SK-MEL-5 (cell line): ENCODE measurements around the gene IL12RB2. TPM values are rescaled to one million over a fixed set of nuclear protein-coding genes. Genes with fewer than 3 reads are reported as not detected.
A peak's percentile ranks its signal among the peaks of the same experiment; 100 is the strongest.
"Not testable (repeated sequence)": the region's sequence is repeated elsewhere in the genome, so short reads cannot be mapped to it uniquely, and the experiment has no call there.

Source experiments
- DNase-seq: peaks from one replicate; pipeline ENCODE4 v3.0.0-alpha.2; 2016; ENCODE audit warnings: low read depth, low spot score
- in situ Hi-C: cut with HindIII; loops from 2 replicates; pipeline ENCODE4 v1.10.0; 2016; ENCODE audit warnings: low sequenced_read_pairs, high pct_unique_total_duplicates, low pct_unique_long_range_greater_than_20kb
- total RNA-seq: library from RNA; depleted of rRNA; stranded (reverse); fragments of >200 nt; shearing (Covaris generic); gene quantifications from 2 replicates; pipeline ENCODE4 v1.2.3, GENCODE V29; 2014

IL12RB2 gene
- total RNA-seq, 1 experiment from 2014 or later, result 29.8 TPM

- no peak for DNase-seq
- in situ Hi-C loops, result no loop called here
Observed at GRCh38 chr1:67372136-67372535, 64.5 kb downstream of the IL12RB2 start.

- in situ Hi-C loops, result no loop called here
- peak; percentile 14 for DNase-seq
Observed at GRCh38 chr1:67372898-67373297, 65.2 kb downstream of the IL12RB2 start.

- peak; percentile 88 for DNase-seq
Observed at GRCh38 chr1:67376381-67376780, 68.7 kb downstream of the IL12RB2 start.

GRCh38 chr1:67377253-67377652, 69.6 kb downstream of the IL12RB2 start:
- DNase-seq, result no peak
- in situ Hi-C loops, result no loop called here

More at GRCh38 chr1:67376381-67376780, 68.7 kb downstream of the IL12RB2 start:
- in situ Hi-C loops, result no loop called here

- in situ Hi-C loops, result no loop called here
- DNase-seq, result no peak
Observed at GRCh38 chr1:67381154-67381553, 73.5 kb downstream of the IL12RB2 start.

- in situ Hi-C loops, result no loop called here
Observed at GRCh38 chr1:67382292-67382691, 74.6 kb downstream of the IL12RB2 start.

GRCh38 chr1:67383999-67384638, 76.4 kb downstream of the IL12RB2 start:
- in situ Hi-C loops, result no loop called here

More at GRCh38 chr1:67382292-67382691, 74.6 kb downstream of the IL12RB2 start:
- no peak for DNase-seq

GRCh38 chr1:67390041-67390887, 82.6 kb downstream of the IL12RB2 start:
- DNase-seq, result no peak
- in situ Hi-C loops, result no loop called here

More at GRCh38 chr1:67383999-67384638, 76.4 kb downstream of the IL12RB2 start:
- no peak for DNase-seq

GRCh38 chr1:67393240-67393639, 85.6 kb downstream of the IL12RB2 start:
- in situ Hi-C loops, result no loop called here
- no peak for DNase-seq

GRCh38 chr1:67393737-67394136, 86.1 kb downstream of the IL12RB2 start:
- DNase-seq, result no peak
- in situ Hi-C loops, result no loop called here

- no peak for DNase-seq
- in situ Hi-C loops, result no loop called here
Observed at GRCh38 chr1:67394548-67394947, 86.9 kb downstream of the IL12RB2 start.

- no peak for DNase-seq
- in situ Hi-C loops, result no loop called here
Observed at GRCh38 chr1:67399199-67399993, 91.7 kb downstream of the IL12RB2 start.

- DNase-seq, in situ Hi-C loops: not testable (repeated sequence)
Observed at GRCh38 chr1:67400029-67400786, 92.5 kb downstream of the IL12RB2 start.

GRCh38 chr1:67401443-67401842, 93.8 kb downstream of the IL12RB2 start:
- in situ Hi-C loops, result no loop called here
- DNase-seq, result no peak

GRCh38 chr1:67404212-67404620, 96.5 kb downstream of the IL12RB2 start:
- in situ Hi-C loops, result no loop called here
- peak; percentile 94 for DNase-seq

GRCh38 chr1:67405473-67406245, 98.0 kb downstream of the IL12RB2 start:
- DNase-seq, result no peak
- in situ Hi-C loops, result no loop called here

GRCh38 chr1:67407498-67407897, 99.8 kb downstream of the IL12RB2 start:
- no peak for DNase-seq
- in situ Hi-C loops, result no loop called here
